ENCODE measurements around the gene ZFX. TPM values are rescaled to one million over a fixed set of nuclear protein-coding genes. Genes with fewer than 3 reads are reported as not detected.

ZFX gene
- total RNA-seq, 1 experiment from 2014 or later: 63.9 TPM

DNA sequence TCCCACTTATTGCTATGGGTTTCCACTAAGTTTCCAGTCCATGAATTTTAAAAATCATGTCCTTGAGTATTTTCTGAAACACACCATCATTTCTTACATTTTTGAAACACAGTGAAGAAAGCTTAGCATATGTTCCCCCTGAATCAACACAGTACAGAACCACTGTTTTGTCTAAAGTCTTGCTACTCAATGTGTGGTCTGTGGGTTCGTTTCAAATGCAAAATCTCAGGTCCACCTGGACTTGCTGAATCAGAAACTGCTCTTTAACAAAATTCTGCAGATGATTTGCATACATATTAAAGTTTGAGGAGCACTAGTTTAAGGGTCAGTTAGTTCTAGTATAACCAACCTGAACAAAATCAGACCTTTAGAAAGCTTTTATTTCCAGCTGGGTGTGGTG, 103.9 kb downstream of the ZFX start:
- Histone ChIP-seq H3K27me3 (replicated peaks; ENCODE audit: insufficient read depth, low read depth, low read length, poor library complexity) (peaks cover 14% of the 10 kb centered on the region), H3K9me3 (ENCODE audit: low read depth, low read length, poor library complexity, severe bottlenecking) (no peaks in the 10 kb centered on the region), H3K4me1 (ENCODE audit: insufficient read depth, low read length, poor library complexity, severe bottlenecking) (no peaks in the 10 kb centered on the region), H3K4me3 (ENCODE audit: low read depth, low read length, poor library complexity, severe bottlenecking) (no peak overlapping the region), H3K36me3 (ENCODE audit: insufficient read depth, low read length, poor library complexity, severe bottlenecking) (no peaks in the 10 kb centered on the region), H3K27ac (ENCODE audit: low read depth, low read length, poor library complexity, severe bottlenecking) (no peak overlapping the region)
- TF ChIP-seq, protein P1, sequence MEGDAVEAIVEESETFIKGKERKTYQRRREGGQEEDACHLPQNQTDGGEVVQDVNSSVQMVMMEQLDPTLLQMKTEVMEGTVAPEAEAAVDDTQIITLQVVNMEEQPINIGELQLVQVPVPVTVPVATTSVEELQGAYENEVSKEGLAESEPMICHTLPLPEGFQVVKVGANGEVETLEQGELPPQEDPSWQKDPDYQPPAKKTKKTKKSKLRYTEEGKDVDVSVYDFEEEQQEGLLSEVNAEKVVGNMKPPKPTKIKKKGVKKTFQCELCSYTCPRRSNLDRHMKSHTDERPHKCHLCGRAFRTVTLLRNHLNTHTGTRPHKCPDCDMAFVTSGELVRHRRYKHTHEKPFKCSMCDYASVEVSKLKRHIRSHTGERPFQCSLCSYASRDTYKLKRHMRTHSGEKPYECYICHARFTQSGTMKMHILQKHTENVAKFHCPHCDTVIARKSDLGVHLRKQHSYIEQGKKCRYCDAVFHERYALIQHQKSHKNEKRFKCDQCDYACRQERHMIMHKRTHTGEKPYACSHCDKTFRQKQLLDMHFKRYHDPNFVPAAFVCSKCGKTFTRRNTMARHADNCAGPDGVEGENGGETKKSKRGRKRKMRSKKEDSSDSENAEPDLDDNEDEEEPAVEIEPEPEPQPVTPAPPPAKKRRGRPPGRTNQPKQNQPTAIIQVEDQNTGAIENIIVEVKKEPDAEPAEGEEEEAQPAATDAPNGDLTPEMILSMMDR (conservative IDR thresholded peaks at IDR 0.05; ENCODE audit: low read depth, low read length): no peak
- TF ChIP-seq EZH2 (IDR thresholded peaks at IDR 0.05; ENCODE audit: borderline replicate concordance, low read depth, low read length, poor library complexity, severe bottlenecking): no peak
- ChIA-PET CTCF (no interaction called here), POLR2A (ENCODE audit: low non-redundant PET) (no interaction called here)
- no TSS peak for BruUV-seq (replicated peaks)
- intact Hi-C loops (cut with micrococcal nuclease; ENCODE audit: unreplicated experiment): no loop called here
- DNase-seq (ENCODE audit: low spot score): no peak

DNA sequence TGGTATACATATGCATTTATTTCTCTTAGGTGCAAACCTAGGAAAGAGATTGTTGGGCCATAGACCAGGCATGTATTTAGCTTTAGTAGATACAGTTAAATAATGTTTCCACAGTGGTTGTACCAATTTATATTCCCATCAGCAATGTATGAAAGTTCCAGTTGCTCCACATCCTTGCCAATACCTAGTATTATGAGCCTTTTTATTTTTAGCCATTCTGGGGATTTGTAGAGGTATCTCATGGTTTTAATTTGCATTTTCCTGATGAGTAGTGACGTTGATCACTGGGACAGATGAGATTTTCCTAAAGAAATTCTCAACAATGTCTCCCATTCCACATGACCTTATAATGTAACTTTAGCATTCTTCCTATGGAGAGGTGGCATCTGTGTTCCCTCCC, 107.5 kb downstream of the ZFX start:
- intact Hi-C loops (cut with micrococcal nuclease; ENCODE audit: unreplicated experiment): no loop called here
- no peaks in the 10 kb centered on the region for H3K36me3 ChIP-seq (ENCODE audit: insufficient read depth, low read length, poor library complexity, severe bottlenecking)
- no peak for TF ChIP-seq EZH2 (IDR thresholded peaks at IDR 0.05; ENCODE audit: borderline replicate concordance, low read depth, low read length, poor library complexity, severe bottlenecking)
- TF ChIP-seq, protein P1 (conservative IDR thresholded peaks at IDR 0.05; ENCODE audit: low read depth, low read length): no peak
- no TSS peak for BruUV-seq (replicated peaks)
- no peak for DNase-seq (ENCODE audit: low spot score)
- no peaks in the 10 kb centered on the region for H3K9me3 ChIP-seq (ENCODE audit: low read depth, low read length, poor library complexity, severe bottlenecking)
- POLR2A ChIA-PET (ENCODE audit: low non-redundant PET): no interaction called here
- H3K4me3 ChIP-seq (ENCODE audit: low read depth, low read length, poor library complexity, severe bottlenecking): no peak overlapping the region
- H3K27ac ChIP-seq (ENCODE audit: low read depth, low read length, poor library complexity, severe bottlenecking): no peak overlapping the region
- H3K4me1 ChIP-seq (ENCODE audit: insufficient read depth, low read length, poor library complexity, severe bottlenecking): no peaks in the 10 kb centered on the region
- peaks cover 12% of the 10 kb centered on the region for H3K27me3 ChIP-seq (replicated peaks; ENCODE audit: insufficient read depth, low read depth, low read length, poor library complexity)
- CTCF ChIA-PET: no interaction called here

DNA sequence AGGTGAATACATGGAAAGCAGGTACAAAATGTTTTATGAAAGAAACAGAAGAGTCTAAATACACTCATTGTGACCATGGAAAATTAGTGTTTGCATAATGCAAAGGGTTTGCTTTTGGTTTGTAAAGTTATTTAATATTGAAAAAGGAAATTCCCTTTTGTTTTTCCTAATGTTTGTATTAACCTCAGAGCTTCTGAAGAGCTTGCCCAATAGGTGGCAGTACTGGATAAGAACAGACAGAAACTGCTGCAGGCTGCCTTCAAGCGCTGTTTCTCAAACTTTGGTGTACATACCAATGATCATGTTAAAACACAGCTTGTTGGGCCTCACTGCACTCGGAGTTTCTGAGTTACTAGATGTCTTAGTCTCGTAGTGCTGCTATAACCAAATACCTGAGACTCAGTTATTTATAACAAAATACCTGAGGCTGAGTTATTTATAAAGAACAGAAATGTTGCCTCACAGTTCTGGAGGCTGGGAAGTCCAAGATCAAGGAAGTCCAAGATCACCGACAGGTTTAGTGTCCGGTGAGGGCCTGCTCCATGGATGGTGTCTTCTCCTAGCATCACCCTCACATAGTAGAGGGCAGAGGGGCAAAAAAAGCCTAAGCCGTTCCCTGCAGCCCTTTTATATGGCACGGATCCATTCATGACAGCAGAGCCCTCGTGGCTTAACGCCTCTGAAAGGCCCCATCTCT, 110.2 kb downstream of the ZFX start:
- BruUV-seq (replicated peaks): no TSS peak
- Histone ChIP-seq H3K27me3 (replicated peaks; ENCODE audit: insufficient read depth, low read depth, low read length, poor library complexity) (peaks cover 18% of the 10 kb centered on the region), H3K4me1 (ENCODE audit: insufficient read depth, low read length, poor library complexity, severe bottlenecking) (no peaks in the 10 kb centered on the region), H3K4me3 (ENCODE audit: low read depth, low read length, poor library complexity, severe bottlenecking) (no peak overlapping the region), H3K9me3 (ENCODE audit: low read depth, low read length, poor library complexity, severe bottlenecking) (no peaks in the 10 kb centered on the region), H3K36me3 (ENCODE audit: insufficient read depth, low read length, poor library complexity, severe bottlenecking) (no peaks in the 10 kb centered on the region), H3K27ac (ENCODE audit: low read depth, low read length, poor library complexity, severe bottlenecking) (no peak overlapping the region)
- no peak for TF ChIP-seq EZH2 (IDR thresholded peaks at IDR 0.05; ENCODE audit: borderline replicate concordance, low read depth, low read length, poor library complexity, severe bottlenecking)
- TF ChIP-seq, protein P1 (conservative IDR thresholded peaks at IDR 0.05; ENCODE audit: low read depth, low read length): peak; percentile 82
- peak; percentile 82 for DNase-seq (ENCODE audit: low spot score)
- POLR2A ChIA-PET (ENCODE audit: low non-redundant PET): no interaction called here
- CTCF ChIA-PET: interaction anchor here (0.5 to 1.5 kb wide), 9 partner anchors 18 to 945 kb away, joined by 4 to 12 read pairs (median 7); no protein-coding TSS in a partner anchor
- intact Hi-C loops (cut with micrococcal nuclease; ENCODE audit: unreplicated experiment): loop anchor here (2.0 to 10.0 kb wide), 3 partner anchors 113 to 485 kb away; no protein-coding TSS in a partner anchor
